Body of pancreas (tissue), 4 donors: Measurements from ENCODE around the gene ZNF736.

Experiments used
- POLR2A ChIP-seq, 3 donors: fragments of 450-650 bp; IDR thresholded peaks; one replicate each; pipeline ENCODE4 v1.6.1; 2016; ENCODE audit warnings: antibody characterized with exemption in 3 of 3, mild to moderate bottlenecking in 2 of 3
- TF ChIP-seq, protein P1 (sequence below), 7 experiments: fragments of 450-650 bp in 4 of 7; fragments of 200-600 bp in 3 of 7; sonication (generic) in 3 of 7; IDR thresholded peaks; one replicate each; pipeline ENCODE4 v1.5.1; 2016 to 2019; ENCODE audit warnings: antibody characterized with exemption in 7 of 7

DNA sequence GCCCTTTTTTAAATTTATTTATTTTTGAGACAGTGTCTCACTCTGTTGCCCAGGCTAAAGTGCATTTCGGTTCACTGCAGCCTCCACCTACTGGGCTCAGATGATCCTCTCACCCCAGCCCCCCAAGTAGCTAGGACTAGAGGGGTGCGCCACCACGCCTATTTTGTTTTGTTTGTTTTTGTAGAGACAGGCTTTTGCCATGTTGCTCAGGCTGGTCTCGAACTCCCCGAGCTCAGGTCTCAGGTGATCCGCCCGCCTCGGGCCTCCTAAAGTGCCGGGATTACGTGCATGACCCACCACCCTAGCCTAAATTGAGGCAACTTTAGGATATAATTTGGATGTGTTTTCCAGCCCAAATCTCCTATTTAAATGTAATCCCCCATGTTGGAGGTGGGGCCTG is 805 bp downstream of the ZNF736 start:
- TF ChIP-seq, protein P1, sequence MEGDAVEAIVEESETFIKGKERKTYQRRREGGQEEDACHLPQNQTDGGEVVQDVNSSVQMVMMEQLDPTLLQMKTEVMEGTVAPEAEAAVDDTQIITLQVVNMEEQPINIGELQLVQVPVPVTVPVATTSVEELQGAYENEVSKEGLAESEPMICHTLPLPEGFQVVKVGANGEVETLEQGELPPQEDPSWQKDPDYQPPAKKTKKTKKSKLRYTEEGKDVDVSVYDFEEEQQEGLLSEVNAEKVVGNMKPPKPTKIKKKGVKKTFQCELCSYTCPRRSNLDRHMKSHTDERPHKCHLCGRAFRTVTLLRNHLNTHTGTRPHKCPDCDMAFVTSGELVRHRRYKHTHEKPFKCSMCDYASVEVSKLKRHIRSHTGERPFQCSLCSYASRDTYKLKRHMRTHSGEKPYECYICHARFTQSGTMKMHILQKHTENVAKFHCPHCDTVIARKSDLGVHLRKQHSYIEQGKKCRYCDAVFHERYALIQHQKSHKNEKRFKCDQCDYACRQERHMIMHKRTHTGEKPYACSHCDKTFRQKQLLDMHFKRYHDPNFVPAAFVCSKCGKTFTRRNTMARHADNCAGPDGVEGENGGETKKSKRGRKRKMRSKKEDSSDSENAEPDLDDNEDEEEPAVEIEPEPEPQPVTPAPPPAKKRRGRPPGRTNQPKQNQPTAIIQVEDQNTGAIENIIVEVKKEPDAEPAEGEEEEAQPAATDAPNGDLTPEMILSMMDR (IDR thresholded peaks at IDR 0.05), result no peak
- no peak for TF ChIP-seq POLR2A (IDR thresholded peaks at IDR 0.05)
